Glomerular endothelial cell (primary cell): Measurements from ENCODE around the gene PTPN18. TPM values are rescaled to one million over a fixed set of nuclear protein-coding genes. Genes with fewer than 3 reads are reported as not detected.

Experiments
- DNase-seq: peaks from one replicate; pipeline ENCODE4 v3.0.0-alpha.2; 2011; ENCODE audit warnings: low read depth, low spot score; ENCODE audit errors: extremely low read depth
- total RNA-seq: library from RNA; depleted of rRNA; stranded (reverse); fragments of >200 nt; gene quantifications from 2 replicates; pipeline ENCODE4 v1.2.3, GENCODE V29; 2015

Gene PTPN18
- total RNA-seq, 1 donor from 2014 or later: 26.0 TPM

GRCh38 chr2:130339885-130340745 is 15.7 kb upstream of the PTPN18 start:
- no peak for DNase-seq

- DNase-seq: no peak
Observed at GRCh38 chr2:130341562-130342019, 14.3 kb upstream of the PTPN18 start.

- DNase-seq: peak; percentile 80
Observed at GRCh38 chr2:130342020-130342532, 13.8 kb upstream of the PTPN18 start.

GRCh38 chr2:130342533-130343275 is 13.2 kb upstream of the PTPN18 start, which contains the start of gene IMP4:
Gene IMP4 (plus strand): TSS chr2:130342897. CDS start chr2:130342933, 36 bp downstream.
- DNase-seq: peak; percentile 96

GRCh38 chr2:130344578-130344977 is 11.3 kb upstream of the PTPN18 start:
- no peak for DNase-seq

- DNase-seq: no peak
Observed at GRCh38 chr2:130345091-130345490, 10.8 kb upstream of the PTPN18 start.

GRCh38 chr2:130345611-130346010 is 10.2 kb upstream of the PTPN18 start:
- no peak for DNase-seq

GRCh38 chr2:130346041-130346740 is 9.7 kb upstream of the PTPN18 start:
- no peak for DNase-seq

GRCh38 chr2:130346741-130347066 is 9.2 kb upstream of the PTPN18 start:
- no peak for DNase-seq

GRCh38 chr2:130347220-130347925 is 8.5 kb upstream of the PTPN18 start:
- DNase-seq: no peak

- no peak for DNase-seq
Observed at GRCh38 chr2:130349174-130349573, 6.7 kb upstream of the PTPN18 start.

- no peak for DNase-seq
Observed at GRCh38 chr2:130351711-130352110, 4.1 kb upstream of the PTPN18 start.

- no peak for DNase-seq
Observed at GRCh38 chr2:130352237-130352636, 3.6 kb upstream of the PTPN18 start.

GRCh38 chr2:130353291-130354138 is 2.3 kb upstream of the PTPN18 start:
- no peak for DNase-seq

GRCh38 chr2:130354139-130354428 is 1.8 kb upstream of the PTPN18 start:
- no peak for DNase-seq

- no peak for DNase-seq
Observed at GRCh38 chr2:130355172-130355577, 681 bp upstream of the PTPN18 start.

- DNase-seq: no peak
Observed at GRCh38 chr2:130357864-130358263, 2.0 kb downstream of the PTPN18 start.

GRCh38 chr2:130358420-130359350 is 2.8 kb downstream of the PTPN18 start:
- DNase-seq: no peak

GRCh38 chr2:130359466-130359865 is 3.6 kb downstream of the PTPN18 start:
- no peak for DNase-seq
